A673 (cell line): Measurements from ENCODE around the gene HYCC2.

ENCODE experiments used
- EZH2 ChIP-seq: fragments of 200-600 bp; sonication (generic); IDR thresholded peaks from 2 replicates; pipeline ENCODE4 v1.6.1; 2017; ENCODE audit warnings: borderline replicate concordance, low read depth, mild to moderate bottlenecking, mixed read lengths, antibody characterized with exemption, low read length; ENCODE audit not compliant: poor library complexity, severe bottlenecking
- TF ChIP-seq, protein P1 (sequence below): fragments of 300-800, 200-600 bp; sonication (generic); conservative IDR thresholded peaks from 2 replicates; pipeline ENCODE4 v1.5.1; 2017; ENCODE audit warnings: low read depth, mild to moderate bottlenecking, antibody characterized with exemption, low read length, moderate library complexity, mixed read lengths

DNA sequence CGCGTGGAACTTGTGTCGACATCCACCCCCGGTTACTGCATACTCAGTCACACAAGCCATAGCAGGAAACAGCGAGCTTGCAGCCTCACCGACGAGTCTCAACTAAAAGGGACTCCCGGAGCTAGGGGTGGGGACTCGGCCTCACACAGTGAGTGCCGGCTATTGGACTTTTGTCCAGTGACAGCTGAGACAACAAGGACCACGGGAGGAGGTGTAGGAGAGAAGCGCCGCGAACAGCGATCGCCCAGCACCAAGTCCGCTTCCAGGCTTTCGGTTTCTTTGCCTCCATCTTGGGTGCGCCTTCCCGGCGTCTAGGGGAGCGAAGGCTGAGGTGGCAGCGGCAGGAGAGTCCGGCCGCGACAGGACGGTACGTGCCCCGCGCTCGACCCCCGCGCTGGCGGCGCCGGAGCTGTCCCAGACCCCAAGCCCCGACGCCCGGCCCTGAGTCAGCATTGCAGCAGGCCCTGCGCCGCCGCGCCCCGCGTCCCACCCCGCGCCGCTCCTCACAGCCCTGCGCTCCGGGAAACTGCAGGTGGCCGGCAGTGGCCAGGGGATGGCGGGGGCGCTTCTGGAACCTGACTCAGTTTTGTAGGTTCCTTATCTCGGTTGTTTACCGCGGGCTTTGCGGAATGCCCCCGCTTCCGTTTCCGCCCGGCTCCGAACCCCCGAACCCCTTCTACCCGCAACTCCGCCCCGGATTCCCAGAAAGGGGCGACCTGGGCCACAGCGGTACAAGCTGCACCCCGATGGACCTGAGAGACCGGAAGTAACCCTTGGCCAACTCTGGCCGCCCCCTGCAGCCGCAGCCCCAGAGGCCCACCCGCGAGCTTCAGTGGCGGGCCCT lies 44.9 kb upstream of the HYCC2 start, which contains the start of gene CFLAR:
- TF ChIP-seq, protein P1, sequence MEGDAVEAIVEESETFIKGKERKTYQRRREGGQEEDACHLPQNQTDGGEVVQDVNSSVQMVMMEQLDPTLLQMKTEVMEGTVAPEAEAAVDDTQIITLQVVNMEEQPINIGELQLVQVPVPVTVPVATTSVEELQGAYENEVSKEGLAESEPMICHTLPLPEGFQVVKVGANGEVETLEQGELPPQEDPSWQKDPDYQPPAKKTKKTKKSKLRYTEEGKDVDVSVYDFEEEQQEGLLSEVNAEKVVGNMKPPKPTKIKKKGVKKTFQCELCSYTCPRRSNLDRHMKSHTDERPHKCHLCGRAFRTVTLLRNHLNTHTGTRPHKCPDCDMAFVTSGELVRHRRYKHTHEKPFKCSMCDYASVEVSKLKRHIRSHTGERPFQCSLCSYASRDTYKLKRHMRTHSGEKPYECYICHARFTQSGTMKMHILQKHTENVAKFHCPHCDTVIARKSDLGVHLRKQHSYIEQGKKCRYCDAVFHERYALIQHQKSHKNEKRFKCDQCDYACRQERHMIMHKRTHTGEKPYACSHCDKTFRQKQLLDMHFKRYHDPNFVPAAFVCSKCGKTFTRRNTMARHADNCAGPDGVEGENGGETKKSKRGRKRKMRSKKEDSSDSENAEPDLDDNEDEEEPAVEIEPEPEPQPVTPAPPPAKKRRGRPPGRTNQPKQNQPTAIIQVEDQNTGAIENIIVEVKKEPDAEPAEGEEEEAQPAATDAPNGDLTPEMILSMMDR = no peak
- TF ChIP-seq EZH2 = no peak
